GM19438 (cell line): ENCODE results near the gene PRR14L.
A peak's percentile ranks its signal among the peaks of the same experiment; 100 is the strongest.
"Not testable (repeated sequence)": the region's sequence is repeated elsewhere in the genome, so short reads cannot be mapped to it uniquely, and the experiment has no call there.

ENCODE experiments used
- ATAC-seq: cut with Tn5 transposase; IDR thresholded peaks from one replicate; pipeline ENCODE4 v1.9.1; 2021; ENCODE audit warnings: low read depth; ENCODE audit not compliant: unreplicated experiment

Gene PRR14L

GRCh38 chr22:31749636-31750364, at the start of gene PRR14L:
Gene PRR14L (minus strand): TSS chr22:31750132. CDS start chr22:31738860, 11,272 bp downstream.
- peak; percentile 58 for ATAC-seq

DNA sequence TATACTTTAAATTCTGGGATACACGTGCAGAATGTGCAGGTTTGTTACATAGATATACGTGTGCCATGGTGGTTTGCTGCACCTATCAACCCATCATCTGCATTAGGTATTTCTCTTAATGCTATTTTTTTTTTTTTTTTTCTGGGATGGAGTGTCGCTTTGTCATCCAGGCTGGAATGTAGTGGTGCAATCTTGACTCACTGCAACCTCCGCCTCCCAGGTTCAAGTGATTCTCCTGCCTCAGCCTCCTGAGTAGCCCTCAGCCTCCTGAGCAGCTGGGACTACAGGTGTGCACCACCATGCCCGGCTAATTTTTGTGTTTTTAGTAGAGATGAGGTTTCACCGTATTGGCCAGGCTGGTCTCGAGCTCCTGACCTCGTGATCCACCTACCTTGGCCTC, 49.4 kb upstream of the PRR14L start:
- not testable (repeated sequence) for ATAC-seq

DNA sequence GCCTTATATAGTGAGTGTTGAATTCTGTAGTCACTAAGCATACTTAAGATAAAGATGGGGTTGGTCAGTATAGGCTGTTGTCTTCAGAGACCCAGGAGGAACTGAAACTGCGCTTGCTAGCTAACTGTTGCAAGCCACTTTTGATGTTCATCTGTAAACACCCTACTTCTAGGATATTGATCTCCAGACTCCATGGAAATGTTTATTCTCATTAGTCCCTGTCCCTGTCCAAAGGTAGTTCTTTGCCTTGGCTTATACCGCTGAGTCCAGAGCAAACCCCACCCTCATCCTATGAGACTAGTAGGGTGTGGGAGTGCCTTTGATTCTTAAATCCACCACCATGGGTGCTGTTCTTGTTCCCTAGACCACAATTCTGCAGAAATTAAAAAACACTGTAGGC, 40.3 kb upstream of the PRR14L start:
- ATAC-seq: peak; percentile 70

GRCh38 chr22:31789803-31790202, 39.9 kb upstream of the PRR14L start:
- no peak for ATAC-seq

DNA sequence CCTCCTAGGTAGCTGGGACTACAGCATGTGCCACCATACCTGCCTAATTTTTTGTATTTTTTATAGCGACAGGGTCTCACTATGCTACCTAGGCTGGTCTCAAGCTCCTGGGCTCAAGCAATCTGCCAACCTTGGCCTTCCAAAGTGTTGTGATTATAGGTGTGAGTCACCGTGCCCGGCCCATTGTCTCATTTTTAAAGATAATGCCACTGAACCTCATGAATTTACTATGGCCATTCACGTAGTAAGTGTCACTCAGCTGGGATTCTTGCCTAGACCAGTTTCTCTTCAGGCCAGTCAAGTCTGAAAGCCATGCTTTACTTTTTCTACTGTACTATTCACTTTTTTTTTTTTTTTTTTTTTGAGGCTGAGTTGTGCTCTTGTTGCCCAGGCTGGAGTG, 26.3 kb upstream of the PRR14L start:
- ATAC-seq: no peak

DNA sequence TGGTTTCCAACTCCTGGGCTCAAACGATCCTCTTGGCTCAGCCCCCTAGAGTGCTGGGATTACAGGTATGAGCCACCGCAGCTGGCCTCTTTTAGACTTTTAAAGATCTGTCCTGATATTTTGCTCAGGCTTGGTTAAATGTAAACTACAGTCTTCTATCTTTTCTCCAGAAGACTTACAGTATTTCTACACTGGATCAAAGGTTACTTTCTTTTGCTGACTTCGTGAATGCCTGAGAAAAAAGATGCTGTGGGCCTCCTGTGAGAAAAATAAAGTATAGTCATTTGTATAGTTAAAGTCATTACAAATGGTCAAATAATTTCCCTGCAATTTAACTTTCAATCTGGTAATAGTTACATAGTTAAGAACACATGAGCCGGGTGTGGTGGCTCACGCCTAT, 23.5 kb upstream of the PRR14L start:
- ATAC-seq: no peak

DNA sequence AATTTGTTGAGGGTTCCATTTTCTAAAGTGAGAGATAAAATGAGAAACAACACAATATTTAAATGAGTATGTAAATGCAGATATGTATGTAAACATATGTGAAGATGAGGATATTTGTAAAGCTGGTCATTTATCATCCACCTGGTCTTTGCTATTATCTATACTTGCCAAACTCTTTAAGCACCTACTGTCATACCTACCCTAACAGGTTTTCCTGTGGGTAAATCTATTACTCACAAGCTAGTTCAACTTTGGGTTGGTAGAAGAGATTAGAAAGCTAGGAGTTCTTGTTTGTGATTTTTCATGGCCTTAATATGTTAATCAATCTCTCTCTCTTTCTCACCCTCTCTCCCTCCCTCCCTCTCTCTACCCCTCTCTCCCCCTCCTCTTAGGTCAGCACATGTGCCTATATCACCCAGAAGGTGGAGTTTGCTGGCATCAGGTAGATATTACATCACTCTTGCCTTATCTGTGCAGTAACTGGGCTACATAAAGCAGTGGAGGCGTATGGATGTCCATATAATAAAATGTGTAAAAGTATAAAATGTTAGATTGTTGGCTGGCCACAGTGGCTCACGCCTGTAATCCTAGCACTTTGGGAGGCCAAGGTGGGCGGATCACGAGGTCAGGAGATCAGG, 18.6 kb upstream of the PRR14L start:
- ATAC-seq: no peak

DNA sequence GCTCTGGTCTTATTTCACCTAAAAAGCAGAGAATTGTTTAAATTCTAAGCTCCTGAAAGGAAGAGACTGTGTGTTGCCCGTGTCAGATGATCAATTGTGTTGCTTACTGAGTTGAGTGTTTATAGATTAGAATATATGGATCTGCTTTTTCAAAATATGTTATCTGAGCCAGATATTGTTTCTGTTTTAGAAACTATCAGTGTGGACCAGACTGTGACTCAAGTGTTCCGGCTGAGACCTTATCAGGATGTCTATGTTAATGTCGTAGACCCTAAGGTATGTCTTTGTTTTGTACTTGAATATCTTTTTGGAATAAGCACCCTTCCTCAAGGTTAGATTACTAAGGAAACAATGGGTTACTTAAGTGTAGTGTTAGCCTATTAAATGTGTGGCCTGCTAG, 14.9 kb upstream of the PRR14L start:
- no peak for ATAC-seq

GRCh38 chr22:31758860-31759259, 8.9 kb upstream of the PRR14L start:
- not testable (repeated sequence) for ATAC-seq

GRCh38 chr22:31757265-31757664, 7.3 kb upstream of the PRR14L start:
- no peak for ATAC-seq

DNA sequence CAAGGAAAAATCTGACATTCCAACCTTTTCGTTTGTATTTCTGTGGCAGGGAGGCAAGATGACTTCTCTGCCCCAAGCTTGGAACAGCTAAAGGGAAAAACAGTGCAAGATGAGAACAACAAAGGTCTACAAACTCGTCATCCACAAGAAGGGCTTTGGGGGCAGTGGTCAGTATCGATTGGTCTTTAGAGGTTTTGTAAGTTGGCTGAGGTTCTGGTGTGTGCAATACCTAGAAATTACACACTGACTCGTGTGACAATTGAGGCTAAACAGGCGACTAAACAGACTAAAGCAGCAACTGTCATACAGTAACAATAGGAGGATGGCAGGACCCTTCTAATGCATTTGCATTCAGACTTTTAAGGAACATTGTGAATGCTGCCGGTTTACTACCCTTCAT, 4.9 kb upstream of the PRR14L start:
- no peak for ATAC-seq

- peak; percentile 58 for ATAC-seq
Measured at GRCh38 chr22:31753634-31754501, 3.9 kb upstream of the PRR14L start, which contains the start of gene DEPDC5. Gene DEPDC5 (plus strand): TSS chr22:31754019. CDS start chr22:31754922, 903 bp downstream.

- ATAC-seq: peak; percentile 2
Measured at GRCh38 chr22:31753005-31753633, 3.2 kb upstream of the PRR14L start.

DNA sequence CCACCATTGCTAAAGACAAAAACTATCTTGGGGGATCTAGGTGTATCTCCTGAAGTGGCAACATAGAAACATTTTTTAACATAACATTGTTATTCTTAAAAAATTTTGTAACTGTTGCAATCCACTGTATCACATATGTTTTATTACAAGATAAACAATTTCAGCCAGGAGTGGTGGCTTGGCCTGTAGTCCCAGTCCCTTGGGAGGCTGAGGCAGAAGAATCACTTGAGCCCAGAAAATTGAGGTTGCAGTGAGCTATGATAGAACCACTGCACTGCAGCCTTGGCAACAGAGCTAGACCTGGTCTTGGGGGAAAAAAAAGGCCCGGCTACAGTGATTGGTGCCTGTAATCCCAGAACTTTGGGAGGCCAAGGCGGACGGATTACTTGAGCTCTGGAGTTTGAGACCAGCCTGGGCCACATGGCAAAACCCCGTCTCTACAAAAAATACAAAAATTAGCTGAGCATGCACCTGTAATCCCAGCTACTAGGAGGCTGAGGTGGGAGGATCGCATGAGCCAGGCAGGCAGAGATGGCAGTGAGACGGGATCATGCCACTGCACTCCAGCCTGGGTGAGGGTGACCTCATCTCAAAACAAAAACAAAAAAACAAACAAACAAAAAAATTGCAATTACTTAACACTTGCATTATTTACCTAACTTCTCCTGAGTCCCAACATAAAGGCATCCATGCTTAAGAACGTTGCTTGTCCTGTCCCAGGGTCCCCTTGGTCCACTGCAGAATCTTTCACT, 2.3 kb upstream of the PRR14L start:
- ATAC-seq: no peak

DNA sequence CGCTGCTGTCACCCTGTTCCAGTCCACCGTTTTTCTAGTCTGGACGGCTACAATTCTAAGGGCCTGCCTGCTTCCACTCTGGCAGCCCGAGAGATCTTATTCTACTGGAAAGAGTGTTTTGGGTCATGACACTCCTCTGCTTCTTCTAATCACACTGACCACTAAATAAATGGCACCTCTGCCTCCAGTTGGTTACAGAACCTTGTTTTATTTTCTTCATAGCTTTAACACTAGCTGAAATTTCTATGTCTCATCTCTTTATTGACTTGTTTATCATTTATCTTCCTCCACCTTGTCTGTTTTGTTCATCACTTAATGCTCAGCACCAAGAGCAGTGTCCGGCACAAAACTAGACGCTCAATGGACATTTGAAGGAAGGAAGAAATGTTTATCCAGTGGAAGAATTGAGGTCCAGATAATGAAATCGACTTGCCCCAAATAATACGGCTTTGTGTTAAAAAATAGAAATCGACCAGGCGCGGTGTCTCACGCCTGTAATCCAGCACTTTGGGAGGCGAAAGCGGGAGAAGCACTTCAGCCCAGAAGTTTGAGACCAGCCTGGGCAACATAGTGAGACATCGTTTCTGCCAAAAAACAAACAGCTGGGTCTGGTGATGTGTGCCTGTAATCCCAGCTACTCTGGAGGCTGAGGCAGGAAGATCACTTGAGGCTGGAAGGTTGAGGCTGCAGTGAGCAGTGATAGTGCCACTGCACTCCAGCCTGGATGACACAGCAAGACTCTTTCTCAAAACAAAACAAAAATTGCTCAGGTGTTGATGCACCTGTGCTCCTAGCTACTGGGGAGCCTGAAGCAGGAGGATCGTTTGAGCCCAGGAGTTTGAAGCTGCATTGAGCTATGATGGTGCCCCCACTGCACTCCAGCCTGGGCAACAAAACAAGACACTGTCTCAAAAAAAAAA, 693 bp upstream of the PRR14L start:
- no peak for ATAC-seq

- no peak for ATAC-seq
Measured at GRCh38 chr22:31748490-31748889, 1.4 kb downstream of the PRR14L start.

DNA sequence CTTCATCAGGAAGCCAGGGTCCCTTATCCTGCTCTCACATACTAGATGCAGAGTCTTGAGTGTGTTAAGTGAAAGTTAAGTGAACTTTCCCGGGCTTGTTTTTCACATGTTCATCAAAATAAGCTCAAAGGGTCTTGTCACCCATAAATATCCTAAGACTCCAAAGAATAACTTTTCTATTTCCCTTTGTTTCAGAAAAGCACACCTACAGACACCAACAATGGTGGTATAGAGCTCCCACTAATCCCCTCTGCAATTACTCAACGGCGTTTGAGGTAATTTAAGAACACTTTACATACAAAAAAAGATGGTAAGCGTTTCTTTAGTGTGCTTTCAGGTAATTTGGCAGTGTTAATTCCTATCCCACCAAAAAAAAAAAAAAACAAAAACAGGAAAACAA, 2.5 kb downstream of the PRR14L start:
- ATAC-seq: no peak

- ATAC-seq: no peak
Measured at GRCh38 chr22:31743871-31744270, 6.1 kb downstream of the PRR14L start.

DNA sequence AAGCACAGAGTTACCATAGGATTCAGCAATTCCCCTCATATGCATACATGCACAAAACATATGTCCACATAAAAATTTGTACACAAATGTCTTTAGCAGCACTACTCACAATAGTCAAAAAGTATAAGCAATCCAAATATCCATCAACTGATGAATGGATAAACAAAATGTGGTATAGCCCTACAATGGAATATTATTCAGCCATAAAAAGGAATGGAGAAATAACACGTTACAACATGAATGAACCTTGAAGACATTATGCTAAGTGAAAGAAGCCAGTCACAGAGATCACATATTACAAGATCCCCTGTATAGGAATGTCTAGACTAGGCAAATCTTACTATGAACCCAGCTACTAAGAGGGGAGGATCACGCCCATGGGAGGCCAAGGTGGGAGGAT, 7.2 kb downstream of the PRR14L start:
- no peak for ATAC-seq
